ENCODE data around the gene ADARB1. TPM values are rescaled to one million over a fixed set of nuclear protein-coding genes. Genes with fewer than 3 reads are reported as not detected.

ADARB1 gene
- total RNA-seq, 4 donors from 2014 or later: 12.1 to 32.4 (median 14.4) TPM

DNA sequence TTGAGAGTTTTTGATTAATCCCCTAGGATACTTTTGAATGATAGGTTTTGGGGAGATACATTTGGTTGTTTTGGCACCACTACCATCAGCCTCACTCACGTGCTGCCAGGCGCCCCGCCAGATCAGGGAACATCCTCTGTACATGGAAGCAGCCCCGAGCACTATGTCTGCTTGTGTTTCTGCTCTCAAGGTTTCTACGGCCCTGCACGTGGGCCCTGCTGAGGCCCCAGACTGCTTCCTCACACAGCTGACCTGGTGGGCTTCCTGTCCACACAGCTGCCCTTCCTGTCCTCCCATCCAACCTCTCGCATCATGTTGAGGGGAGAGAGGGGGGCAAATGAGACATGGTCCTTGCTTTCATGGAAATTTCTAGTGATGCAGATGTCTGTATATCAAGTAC is 20.0 kb downstream of the ADARB1 start:
- TF ChIP-seq, protein P1, sequence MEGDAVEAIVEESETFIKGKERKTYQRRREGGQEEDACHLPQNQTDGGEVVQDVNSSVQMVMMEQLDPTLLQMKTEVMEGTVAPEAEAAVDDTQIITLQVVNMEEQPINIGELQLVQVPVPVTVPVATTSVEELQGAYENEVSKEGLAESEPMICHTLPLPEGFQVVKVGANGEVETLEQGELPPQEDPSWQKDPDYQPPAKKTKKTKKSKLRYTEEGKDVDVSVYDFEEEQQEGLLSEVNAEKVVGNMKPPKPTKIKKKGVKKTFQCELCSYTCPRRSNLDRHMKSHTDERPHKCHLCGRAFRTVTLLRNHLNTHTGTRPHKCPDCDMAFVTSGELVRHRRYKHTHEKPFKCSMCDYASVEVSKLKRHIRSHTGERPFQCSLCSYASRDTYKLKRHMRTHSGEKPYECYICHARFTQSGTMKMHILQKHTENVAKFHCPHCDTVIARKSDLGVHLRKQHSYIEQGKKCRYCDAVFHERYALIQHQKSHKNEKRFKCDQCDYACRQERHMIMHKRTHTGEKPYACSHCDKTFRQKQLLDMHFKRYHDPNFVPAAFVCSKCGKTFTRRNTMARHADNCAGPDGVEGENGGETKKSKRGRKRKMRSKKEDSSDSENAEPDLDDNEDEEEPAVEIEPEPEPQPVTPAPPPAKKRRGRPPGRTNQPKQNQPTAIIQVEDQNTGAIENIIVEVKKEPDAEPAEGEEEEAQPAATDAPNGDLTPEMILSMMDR (IDR thresholded peaks at IDR 0.05; ENCODE audit: low read depth): no peak

DNA sequence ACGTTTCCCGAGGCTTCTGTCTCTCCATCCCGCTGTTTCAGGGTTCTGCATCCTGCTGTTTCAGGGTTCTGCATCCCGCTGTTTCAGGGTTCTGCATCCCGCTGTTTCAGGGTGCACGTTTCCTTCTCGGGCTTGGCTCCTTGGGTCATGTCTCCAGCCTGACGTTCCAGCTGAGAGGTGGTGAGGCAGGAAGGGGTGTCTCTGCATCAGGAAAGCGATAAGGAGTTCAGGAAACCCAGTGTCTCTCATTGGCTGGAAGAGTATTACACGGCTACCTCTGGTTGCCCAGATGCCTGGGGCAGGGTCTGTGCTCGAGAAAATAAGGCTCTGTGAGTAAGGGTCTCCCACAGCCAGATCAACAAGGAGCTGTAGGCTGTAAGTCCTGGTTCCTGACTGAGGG is 21.1 kb downstream of the ADARB1 start:
- TF ChIP-seq, protein P1 (IDR thresholded peaks at IDR 0.05; ENCODE audit: low read depth): no peak

DNA sequence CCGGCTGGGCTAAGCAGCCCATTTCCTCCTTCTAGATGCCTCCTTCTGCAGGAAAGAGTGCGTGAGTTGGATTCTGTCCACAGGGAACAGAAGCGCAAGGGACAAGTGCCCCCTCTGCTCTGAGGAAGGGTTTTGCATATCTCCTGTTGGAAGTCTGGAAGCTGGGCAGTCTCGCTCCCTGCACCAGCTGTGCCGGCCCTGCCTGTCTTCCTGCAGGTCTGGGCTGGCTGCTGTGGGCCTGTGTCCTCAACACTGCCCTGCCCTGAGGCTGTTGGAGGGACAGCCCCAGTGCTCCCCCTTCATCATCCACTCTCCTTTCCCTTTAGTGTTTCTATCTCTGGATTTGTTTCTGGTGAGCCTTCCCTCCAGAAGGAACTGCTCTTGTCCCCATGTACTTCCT is 21.8 kb downstream of the ADARB1 start:
- TF ChIP-seq, protein P1 (IDR thresholded peaks at IDR 0.05; ENCODE audit: low read depth): no peak

DNA sequence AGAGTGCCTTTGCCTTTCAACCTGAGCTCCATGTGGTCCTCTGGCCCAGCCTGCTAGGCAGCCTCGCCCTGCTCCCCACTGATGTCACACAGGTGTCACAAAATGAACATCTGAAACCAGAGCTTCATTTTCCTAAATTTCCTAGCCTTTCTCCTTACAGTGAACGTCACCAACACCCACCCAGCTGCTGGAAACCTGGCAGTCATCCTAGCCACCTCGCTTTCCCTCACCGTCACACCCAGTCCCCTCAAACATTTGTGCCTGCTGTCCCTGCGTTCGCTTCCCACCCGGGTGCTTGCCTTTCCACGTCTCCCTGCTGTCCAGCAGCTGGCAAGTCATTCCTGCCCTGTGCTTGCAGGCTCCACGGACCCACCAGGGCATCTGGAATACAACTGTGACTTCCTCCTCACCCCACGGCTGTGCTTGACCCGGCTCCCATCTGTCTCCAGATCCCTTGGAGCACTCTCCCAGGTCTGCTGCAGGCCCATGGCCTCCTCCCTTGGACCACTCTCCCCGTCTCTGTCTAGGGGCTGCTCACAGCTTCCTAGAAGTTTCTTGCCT is 23.5 kb downstream of the ADARB1 start:
- TF ChIP-seq, protein P1 (IDR thresholded peaks at IDR 0.05; ENCODE audit: low read depth): no peak

DNA sequence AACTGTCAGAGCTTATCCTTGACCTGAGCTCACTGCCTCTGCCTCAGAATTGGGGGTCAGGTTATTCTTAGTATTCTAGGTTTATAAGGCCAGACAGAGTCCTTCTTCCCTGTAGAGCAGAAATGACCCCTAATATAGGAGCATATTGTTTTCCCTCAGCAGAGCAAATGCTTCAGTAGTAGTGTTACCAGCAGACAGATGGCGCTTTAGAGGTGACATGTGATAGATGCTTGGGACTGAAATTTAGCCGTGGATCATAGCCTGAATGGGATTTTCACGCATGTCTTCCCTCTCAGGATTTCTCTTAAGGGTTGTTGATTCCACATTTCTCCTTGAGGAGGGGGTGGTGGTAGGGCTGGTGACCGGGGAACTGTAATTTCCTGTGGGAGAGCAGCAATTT is 24.5 kb downstream of the ADARB1 start:
- TF ChIP-seq, protein P1 (IDR thresholded peaks at IDR 0.05; ENCODE audit: low read depth): no peak

DNA sequence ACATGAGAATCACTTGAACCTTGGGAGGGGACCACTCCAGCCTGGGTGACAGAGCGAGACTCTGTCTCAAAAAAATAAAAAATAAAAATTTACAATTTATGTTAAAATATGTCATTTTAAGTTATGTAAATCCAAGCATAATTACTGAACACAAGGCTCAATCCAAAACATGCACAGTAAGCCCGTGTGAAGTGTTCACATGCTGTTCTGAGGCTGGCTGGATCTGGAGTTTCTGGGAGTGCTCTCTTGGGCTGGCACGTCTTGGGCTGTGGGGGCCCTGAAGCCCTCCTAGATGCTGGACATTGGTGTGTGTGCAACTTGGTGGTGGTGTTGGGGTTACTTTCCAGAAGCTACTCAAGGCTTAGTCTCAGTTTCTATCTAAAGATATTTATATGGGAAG is 25.2 kb downstream of the ADARB1 start:
- TF ChIP-seq, protein P1 (IDR thresholded peaks at IDR 0.05; ENCODE audit: low read depth): no peak

DNA sequence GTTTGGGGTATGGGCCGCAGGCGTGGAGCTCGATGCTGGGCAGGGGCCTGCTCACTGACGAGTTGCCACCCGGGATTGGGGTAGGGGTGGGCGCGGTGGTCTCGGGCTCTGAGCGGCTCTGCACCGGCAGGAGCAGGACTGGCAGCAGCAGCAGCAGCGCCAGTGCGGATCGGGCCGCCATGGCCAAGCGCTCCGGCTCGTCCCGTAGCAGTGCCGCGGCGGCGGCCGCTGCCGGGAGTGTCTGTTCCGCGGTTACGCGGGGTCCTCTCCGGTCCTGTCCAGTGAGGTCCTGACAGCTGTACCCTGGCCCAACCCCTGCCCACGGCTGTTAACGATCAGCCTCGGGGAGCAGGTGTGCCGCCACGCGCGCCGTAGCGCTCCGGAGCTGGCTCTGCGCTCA is 26.5 kb downstream of the ADARB1 start:
- TF ChIP-seq, protein P1 (IDR thresholded peaks at IDR 0.05; ENCODE audit: low read depth): no peak
